SK-N-SH treated with all-trans-retinoic acid at 6 μM for 48 hours (cell line): ENCODE measurements around the gene CFAP61.

Source experiments
- CSDC2 ChIP-seq: fragments of 250-450 bp; sonication (Bioruptor Pico); IDR thresholded peaks from 2 replicates; pipeline ENCODE4 v1.5.0; 2020; ENCODE audit warnings: mild to moderate bottlenecking, moderate library complexity
- ESRRG ChIP-seq: fragments of 250-450 bp; sonication (Bioruptor Pico); IDR thresholded peaks from 2 replicates; pipeline ENCODE4 v1.6.1; 2021; ENCODE audit warnings: mild to moderate bottlenecking
- GLIS3 ChIP-seq: fragments of 250-450 bp; sonication (Bioruptor Pico); IDR thresholded peaks from 2 replicates; pipeline ENCODE4 v1.5.0; 2020; ENCODE audit warnings: mild to moderate bottlenecking, moderate library complexity
- RARB ChIP-seq: fragments of 250-450 bp; sonication (Bioruptor Pico); IDR thresholded peaks from 2 replicates; pipeline ENCODE4 v1.8.0; 2021; ENCODE audit warnings: mild to moderate bottlenecking, moderate library complexity
- TCF4 ChIP-seq: fragments of 250-450 bp; sonication (Bioruptor Pico); IDR thresholded peaks from 2 replicates; pipeline ENCODE4 v1.8.0; 2021; ENCODE audit warnings: mild to moderate bottlenecking, moderate library complexity, borderline replicate concordance
- TOX ChIP-seq: fragments of 250-450 bp; sonication (Bioruptor Pico); IDR thresholded peaks from 2 replicates; pipeline ENCODE4 v1.8.0; 2021; ENCODE audit warnings: mild to moderate bottlenecking, moderate library complexity, borderline replicate concordance
- ZC3H10 ChIP-seq: fragments of 250-450 bp; sonication (Bioruptor Pico); IDR thresholded peaks from 2 replicates; pipeline ENCODE4 v1.5.1; 2021; ENCODE audit warnings: mild to moderate bottlenecking, moderate library complexity
- ZFP3 ChIP-seq: fragments of 250-450 bp; sonication (Bioruptor Pico); IDR thresholded peaks from 2 replicates; pipeline ENCODE4 v1.5.0; 2020; ENCODE audit warnings: mild to moderate bottlenecking, moderate library complexity
- ZNF565 ChIP-seq: fragments of 450-650 bp; formaldehyde crosslinking; conservative IDR thresholded peaks from 2 replicates; pipeline ENCODE4 v1.5.0; 2020; ENCODE audit warnings: low read depth, mild to moderate bottlenecking, moderate library complexity
- ZNF70 ChIP-seq: fragments of 450-650 bp; formaldehyde crosslinking; IDR thresholded peaks from 2 replicates; pipeline ENCODE4 v1.5.0; 2020; ENCODE audit warnings: mild to moderate bottlenecking, moderate library complexity
- TF ChIP-seq, protein P1 (sequence below): fragments of 250-450 bp; sonication (Bioruptor Pico); IDR thresholded peaks from 2 replicates; pipeline ENCODE4 v1.5.0; 2020; ENCODE audit warnings: mild to moderate bottlenecking, moderate library complexity
- TF ChIP-seq, protein P2 (sequence below): fragments of 250-450 bp; sonication (Bioruptor Pico); IDR thresholded peaks from 2 replicates; pipeline ENCODE4 v1.8.0; 2020; ENCODE audit warnings: mild to moderate bottlenecking, moderate library complexity, borderline replicate concordance

DNA sequence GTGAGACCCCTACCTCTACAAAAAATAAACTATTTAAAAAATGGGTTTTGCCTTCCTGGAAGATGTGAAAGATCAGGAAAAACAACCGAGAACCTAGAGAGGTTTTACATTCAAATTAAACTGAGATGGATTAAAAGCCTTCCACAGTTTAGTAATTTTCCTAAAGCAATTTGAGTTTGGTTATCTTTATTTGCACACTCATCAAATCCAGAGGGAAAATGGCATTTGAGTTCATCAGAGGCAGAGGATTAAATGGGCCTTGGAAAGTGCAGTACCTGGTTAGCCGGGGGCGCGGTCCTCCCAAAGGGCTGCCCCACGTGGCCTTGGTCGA, 158.6 kb downstream of the CFAP61 start:
- TF ChIP-seq GLIS3 (CRISPR knock-in tag) (no peak), ZC3H10 (CRISPR knock-in tag) (no peak), ESRRG (CRISPR knock-in tag) (no peak), ZFP3 (CRISPR knock-in tag) (no peak), ZNF70 (CRISPR knock-in tag) (no peak), RARB (CRISPR knock-in tag) (no peak), ZNF565 (CRISPR knock-in tag) (no peak), CSDC2 (CRISPR knock-in tag) (no peak), TCF4 (CRISPR knock-in tag) (no peak), TOX (no peak)
- TF ChIP-seq, protein P1, sequence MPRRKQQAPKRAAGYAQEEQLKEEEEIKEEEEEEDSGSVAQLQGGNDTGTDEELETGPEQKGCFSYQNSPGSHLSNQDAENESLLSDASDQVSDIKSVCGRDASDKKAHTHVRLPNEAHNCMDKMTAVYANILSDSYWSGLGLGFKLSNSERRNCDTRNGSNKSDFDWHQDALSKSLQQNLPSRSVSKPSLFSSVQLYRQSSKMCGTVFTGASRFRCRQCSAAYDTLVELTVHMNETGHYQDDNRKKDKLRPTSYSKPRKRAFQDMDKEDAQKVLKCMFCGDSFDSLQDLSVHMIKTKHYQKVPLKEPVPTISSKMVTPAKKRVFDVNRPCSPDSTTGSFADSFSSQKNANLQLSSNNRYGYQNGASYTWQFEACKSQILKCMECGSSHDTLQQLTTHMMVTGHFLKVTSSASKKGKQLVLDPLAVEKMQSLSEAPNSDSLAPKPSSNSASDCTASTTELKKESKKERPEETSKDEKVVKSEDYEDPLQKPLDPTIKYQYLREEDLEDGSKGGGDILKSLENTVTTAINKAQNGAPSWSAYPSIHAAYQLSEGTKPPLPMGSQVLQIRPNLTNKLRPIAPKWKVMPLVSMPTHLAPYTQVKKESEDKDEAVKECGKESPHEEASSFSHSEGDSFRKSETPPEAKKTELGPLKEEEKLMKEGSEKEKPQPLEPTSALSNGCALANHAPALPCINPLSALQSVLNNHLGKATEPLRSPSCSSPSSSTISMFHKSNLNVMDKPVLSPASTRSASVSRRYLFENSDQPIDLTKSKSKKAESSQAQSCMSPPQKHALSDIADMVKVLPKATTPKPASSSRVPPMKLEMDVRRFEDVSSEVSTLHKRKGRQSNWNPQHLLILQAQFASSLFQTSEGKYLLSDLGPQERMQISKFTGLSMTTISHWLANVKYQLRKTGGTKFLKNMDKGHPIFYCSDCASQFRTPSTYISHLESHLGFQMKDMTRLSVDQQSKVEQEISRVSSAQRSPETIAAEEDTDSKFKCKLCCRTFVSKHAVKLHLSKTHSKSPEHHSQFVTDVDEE (CRISPR knock-in tag) = no peak
- TF ChIP-seq, protein P2, sequence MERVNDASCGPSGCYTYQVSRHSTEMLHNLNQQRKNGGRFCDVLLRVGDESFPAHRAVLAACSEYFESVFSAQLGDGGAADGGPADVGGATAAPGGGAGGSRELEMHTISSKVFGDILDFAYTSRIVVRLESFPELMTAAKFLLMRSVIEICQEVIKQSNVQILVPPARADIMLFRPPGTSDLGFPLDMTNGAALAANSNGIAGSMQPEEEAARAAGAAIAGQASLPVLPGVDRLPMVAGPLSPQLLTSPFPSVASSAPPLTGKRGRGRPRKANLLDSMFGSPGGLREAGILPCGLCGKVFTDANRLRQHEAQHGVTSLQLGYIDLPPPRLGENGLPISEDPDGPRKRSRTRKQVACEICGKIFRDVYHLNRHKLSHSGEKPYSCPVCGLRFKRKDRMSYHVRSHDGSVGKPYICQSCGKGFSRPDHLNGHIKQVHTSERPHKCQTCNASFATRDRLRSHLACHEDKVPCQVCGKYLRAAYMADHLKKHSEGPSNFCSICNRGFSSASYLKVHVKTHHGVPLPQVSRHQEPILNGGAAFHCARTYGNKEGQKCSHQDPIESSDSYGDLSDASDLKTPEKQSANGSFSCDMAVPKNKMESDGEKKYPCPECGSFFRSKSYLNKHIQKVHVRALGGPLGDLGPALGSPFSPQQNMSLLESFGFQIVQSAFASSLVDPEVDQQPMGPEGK = no peak
